SH-SY5Y (cell line): ENCODE measurements around the gene PRG3.

Experiments
- GATA2 ChIP-seq: IDR thresholded peaks from 2 replicates; pipeline ENCODE4 v1.6.1; 2011; ENCODE audit warnings: mild to moderate bottlenecking, low read depth, low read length
- GATA3 ChIP-seq: IDR thresholded peaks from 2 replicates; pipeline ENCODE4 v1.6.1; 2011; ENCODE audit warnings: low read depth, mild to moderate bottlenecking, low read length, moderate library complexity

GRCh38 chr11:57368845-57369232 lies 12.1 kb downstream of the PRG3 start:
- TF ChIP-seq GATA2 (no peak), GATA3 (no peak)
